GM18868 (cell line): ENCODE measurements around the gene MRPL17.
"Not testable (repeated sequence)": the region's sequence is repeated elsewhere in the genome, so short reads cannot be mapped to it uniquely, and the experiment has no call there.

ENCODE experiments used
- ATAC-seq: cut with Tn5 transposase; IDR thresholded peaks from one replicate; pipeline ENCODE4 v1.9.1; 2021; ENCODE audit warnings: mild to moderate bottlenecking, moderate library complexity; ENCODE audit not compliant: unreplicated experiment

MRPL17 gene

GRCh38 chr11:6682936-6683861 lies at the start of gene MRPL17:
TSS of gene MRPL17 (minus strand) at chr11:6683340. CDS start at chr11:6683296, 44 bp downstream.
- peak; percentile 92 for ATAC-seq

GRCh38 chr11:6727971-6728760 lies 45.0 kb upstream of the MRPL17 start:
- no peak for ATAC-seq

GRCh38 chr11:6725386-6725896 lies 42.3 kb upstream of the MRPL17 start:
- ATAC-seq = no peak

- ATAC-seq = no peak
These were observed 40.9 kb upstream of the MRPL17 start for GRCh38 chr11:6724013-6724412.

GRCh38 chr11:6721343-6721742 lies 38.2 kb upstream of the MRPL17 start:
- no peak for ATAC-seq

GRCh38 chr11:6719576-6719975 lies 36.4 kb upstream of the MRPL17 start:
- no peak for ATAC-seq

GRCh38 chr11:6717426-6717825 lies 34.3 kb upstream of the MRPL17 start:
- ATAC-seq = no peak

GRCh38 chr11:6711552-6711951 lies 28.4 kb upstream of the MRPL17 start:
- ATAC-seq = not testable (repeated sequence)

- no peak for ATAC-seq
These were observed 25.7 kb upstream of the MRPL17 start for GRCh38 chr11:6708876-6709275.

- ATAC-seq = peak; percentile 61
These were observed 22.9 kb upstream of the MRPL17 start for GRCh38 chr11:6705905-6706535.

GRCh38 chr11:6703247-6704063 lies 20.3 kb upstream of the MRPL17 start:
- no peak for ATAC-seq

GRCh38 chr11:6701955-6702354 lies 18.8 kb upstream of the MRPL17 start:
- not testable (repeated sequence) for ATAC-seq

GRCh38 chr11:6695377-6695776 lies 12.2 kb upstream of the MRPL17 start:
- ATAC-seq = no peak

GRCh38 chr11:6694229-6694535 lies 11.0 kb upstream of the MRPL17 start:
- no peak for ATAC-seq

GRCh38 chr11:6693342-6694228 lies 10.4 kb upstream of the MRPL17 start:
- ATAC-seq = no peak

GRCh38 chr11:6692128-6692527 lies 9.0 kb upstream of the MRPL17 start:
- no peak for ATAC-seq

- not testable (repeated sequence) for ATAC-seq
These were observed 7.4 kb upstream of the MRPL17 start for GRCh38 chr11:6690431-6691132.

GRCh38 chr11:6687876-6688275 lies 4.7 kb upstream of the MRPL17 start:
- ATAC-seq = no peak

- ATAC-seq = no peak
These were observed 2.9 kb upstream of the MRPL17 start for GRCh38 chr11:6686006-6686405.
